HCT116 (cell line): ENCODE results near the gene TBP. TPM values are rescaled to one million over a fixed set of nuclear protein-coding genes. Genes with fewer than 3 reads are reported as not detected.

Source experiments
- ATAC-seq: fragments of 200-7000 bp; cut with Tn5 transposase; 2 replicates; pipeline ENCODE4 v1.9.1; 2020; ENCODE audit warnings: mild to moderate bottlenecking, moderate library complexity
- BruUV-seq: library from RNA; stranded (reverse); fragments of 400-500 nt; replicated peaks from 2 replicates; lab custom pipeline; 2021; lab: Mats Ljungman, UMichigan
- CTCF ChIA-PET: fragments of 300-600 bp; sonication (Branson Sonifier 250); formaldehyde crosslinking; loops from one replicate; lab custom pipeline; 2021; ENCODE audit warnings: antibody characterized with exemption; lab: Charles Lee
- POLR2A ChIA-PET: fragments of 300-600, 350-600 bp; sonication (Branson Sonifier 250); formaldehyde crosslinking; loops from one replicate; lab custom pipeline; 2021; ENCODE audit warnings: antibody characterized with exemption; lab: Charles Lee
- RAD21 ChIA-PET, 2 experiments: fragments of 300-600 bp; sonication (Branson Sonifier 250); formaldehyde crosslinking; loops; one replicate each; lab custom pipeline; 2023; ENCODE audit warnings: low total read pairs in 2 of 2; ENCODE audit not compliant: uncharacterized antibody in 2 of 2, unreplicated experiment in 2 of 2, low non-redundant PET in 1 of 2; lab: Charles Lee
- DNase-seq: peaks from one replicate; pipeline ENCODE4 v3.0.0-alpha.2; 2010; ENCODE audit warnings: low read depth, low spot score
- H2AFZ ChIP-seq: fragments of 200-600 bp; shearing (Covaris generic), sonication (generic); 2 replicates; pipeline ENCODE4 v1.6.1; 2017; ENCODE audit warnings: low read depth, mixed run types, mixed read lengths, antibody characterized with exemption, low read length; ENCODE audit not compliant: poor library complexity, severe bottlenecking
- H3K27ac ChIP-seq: 2 replicates; pipeline ENCODE4 v1.5.1; 2012; ENCODE audit warnings: low read depth, low read length
- H3K27me3 ChIP-seq: fragments of 200-600 bp; sonication (generic); 2 replicates; pipeline ENCODE4 v1.6.1; 2016; ENCODE audit warnings: mixed run types, low read length, mixed read lengths; ENCODE audit not compliant: insufficient read depth
- H3K36me3 ChIP-seq, 2 experiments: fragments of 200-500 bp in 1 of 2; fragments of 200-600 bp in 1 of 2; sonication (Bioruptor generic) in 1 of 2; sonication (generic) in 1 of 2; 2 replicates each; pipeline versions ENCODE4 v1.5.1 to v1.6.1; 2014 to 2016; ENCODE audit warnings: low read length in 2 of 2, inconsistent platforms in 1 of 2, mixed read lengths in 1 of 2, mixed run types in 1 of 2; ENCODE audit not compliant: insufficient read depth in 2 of 2, control insufficient read depth in 1 of 2
- H3K4me1 ChIP-seq, 2 experiments: fragments of 200-600 bp in 1 of 2; sonication (generic) in 1 of 2; 2 replicates each; pipeline versions ENCODE4 v1.5.1 to v1.6.1; 2012 to 2017; ENCODE audit warnings: low read length in 2 of 2, inconsistent platforms in 1 of 2, mild to moderate bottlenecking in 1 of 2, mixed read lengths in 1 of 2, mixed run types in 1 of 2, moderate library complexity in 1 of 2; ENCODE audit not compliant: insufficient read depth in 2 of 2, control insufficient read depth in 1 of 2
- H3K4me2 ChIP-seq: fragments of 200-600 bp; sonication (generic); 2 replicates; pipeline ENCODE4 v1.6.1; 2017; ENCODE audit warnings: mixed run types, low read length, mixed read lengths
- H3K4me3 ChIP-seq, 2 experiments: fragments of 200-600 bp in 1 of 2; sonication (generic) in 1 of 2; replicated peaks in 1 of 2; 2 replicates each; pipeline ENCODE4 v1.5.1; 2011 to 2016; ENCODE audit warnings: low read length in 2 of 2, control low read depth in 1 of 2, low read depth in 1 of 2, mild to moderate bottlenecking in 1 of 2, mixed read lengths in 1 of 2, mixed run types in 1 of 2
- H3K79me2 ChIP-seq: fragments of 200-600 bp; sonication (generic); 2 replicates; pipeline ENCODE4 v1.6.1; 2017; ENCODE audit warnings: mild to moderate bottlenecking, mixed run types, low read length, moderate library complexity, mixed read lengths; ENCODE audit not compliant: insufficient read depth
- H3K9ac ChIP-seq: fragments of 200-600 bp; sonication (generic); 2 replicates; pipeline ENCODE4 v1.6.1; 2016; ENCODE audit warnings: low read length, mixed read lengths
- H3K9me2 ChIP-seq: fragments of 200-600 bp; sonication (generic), shearing (Covaris generic); 2 replicates; pipeline ENCODE4 v1.6.1; 2017; ENCODE audit warnings: mixed run types, mild to moderate bottlenecking, moderate library complexity; ENCODE audit not compliant: insufficient read depth
- H3K9me3 ChIP-seq, 2 experiments: fragments of 200-500 bp in 1 of 2; fragments of 200-600 bp in 1 of 2; sonication (Bioruptor generic) in 1 of 2; sonication (generic) in 1 of 2; 2 replicates each; pipeline ENCODE4 v1.6.1; 2014 to 2017; ENCODE audit warnings: low read length in 2 of 2, mixed read lengths in 2 of 2, inconsistent platforms in 1 of 2, low read depth in 1 of 2, mild to moderate bottlenecking in 1 of 2, mixed run types in 1 of 2, moderate library complexity in 1 of 2; ENCODE audit not compliant: control insufficient read depth in 1 of 2, insufficient read depth in 1 of 2
- H4K20me1 ChIP-seq: fragments of 200-600 bp; sonication (generic), shearing (Covaris generic); 2 replicates; pipeline ENCODE4 v1.6.1; 2017; ENCODE audit warnings: mixed run types, mild to moderate bottlenecking, moderate library complexity; ENCODE audit not compliant: insufficient read depth
- CBX3 ChIP-seq: IDR thresholded peaks from 2 replicates; pipeline ENCODE4 v1.6.1; 2012; ENCODE audit warnings: low read depth
- POLR2AphosphoS5 ChIP-seq: IDR thresholded peaks from 2 replicates; pipeline ENCODE4 v1.6.1; 2011; ENCODE audit warnings: mild to moderate bottlenecking, low read depth, low read length, moderate library complexity
- SRF ChIP-seq: IDR thresholded peaks from 2 replicates; pipeline ENCODE4 v1.6.1; 2012; ENCODE audit warnings: low read depth
- TCF7L2 ChIP-seq: IDR thresholded peaks from 2 replicates; pipeline ENCODE4 v1.7.0; 2011; ENCODE audit warnings: borderline replicate concordance, inconsistent platforms; ENCODE audit not compliant: insufficient read depth, insufficient read length; ENCODE audit errors: extremely low read depth
- ZFX ChIP-seq: fragments of 450-650 bp; IDR thresholded peaks from 2 replicates; pipeline ENCODE4 v1.6.1; 2017
- ZNF274 ChIP-seq: fragments of 200-500 bp; sonication (Bioruptor generic); IDR thresholded peaks from 2 replicates; pipeline ENCODE4 v1.6.1; 2014; ENCODE audit warnings: mild to moderate bottlenecking, low read depth, low read length, inconsistent platforms
- intact Hi-C: fragments of 100-400 bp; cut with micrococcal nuclease; formaldehyde crosslinking; loops from 2 replicates; pipeline ENCODE4 v1.10.0; 2022
- total RNA-seq: library from RNA; stranded (reverse); gene quantifications from one replicate; pipeline ENCODE4 v1.2.1, GENCODE V29; 2021; ENCODE audit not compliant: unreplicated experiment
- TF ChIP-seq, protein P1 (sequence below): IDR thresholded peaks from 2 replicates; pipeline ENCODE4 v1.6.1; 2012
- TF ChIP-seq, protein P2 (sequence below): IDR thresholded peaks from 2 replicates; pipeline ENCODE4 v1.6.1; 2012; ENCODE audit warnings: low read depth

The TBP gene
- total RNA-seq, 1 experiment from 2014 or later: 22.7 TPM

DNA sequence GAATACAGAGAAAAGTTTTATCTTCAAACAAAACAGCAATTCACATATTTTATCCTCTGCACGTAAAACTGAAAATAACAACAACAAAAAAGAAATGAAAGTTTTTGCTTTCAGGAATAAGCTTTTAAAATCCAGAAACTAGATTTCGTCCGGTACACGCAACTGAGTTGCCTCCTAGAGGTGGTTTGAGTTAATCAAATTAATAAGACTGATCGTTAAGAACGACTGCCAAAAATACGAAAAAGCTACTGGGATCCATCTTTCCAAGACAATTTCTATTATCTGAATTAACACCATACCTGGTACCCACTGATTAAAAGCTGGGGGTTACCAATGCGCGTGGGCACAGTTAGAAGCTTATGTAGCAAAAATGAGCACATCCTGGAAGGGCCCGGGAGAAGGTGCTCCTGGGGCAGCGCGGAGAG, 29.6 kb downstream of the TBP start:
- CTCF ChIA-PET: interaction anchor here (1.6 kb wide), 1 partner anchor 9 kb away, joined by 7 read pairs; no protein-coding TSS in a partner anchor
- no TSS peak for BruUV-seq

More for the DNA sequence above, 29.6 kb downstream of the TBP start:
- Histone ChIP-seq H3K36me3 (peaks cover 12 to 25% of the 10 kb centered on the region in 2 experiments; a peak in 3 of 4 replicates), H4K20me1 (no peaks in the 10 kb centered on the region), H3K9ac (peak overlapping the region; percentile 89), H3K79me2 (peaks cover 37% of the 10 kb centered on the region), H3K9me2 (no peaks in the 10 kb centered on the region), H3K4me1 (peaks cover 0 to 14% of the 10 kb centered on the region in 2 experiments; a peak in 1 of 4 replicates), H3K9me3 (no peaks in the 10 kb centered on the region), H3K4me2 (peak overlapping the region; percentile 95), H3K27me3 (no peaks in the 10 kb centered on the region), H3K4me3 (peak overlapping the region; percentile 81 to 97), H2AFZ (no peak overlapping the region), H3K27ac (peak overlapping the region; percentile 82)
- ATAC-seq: no peak
- RAD21 ChIA-PET: no interaction called here
- TF ChIP-seq ZNF274: no peak
- TF ChIP-seq SRF: no peak
- TF ChIP-seq, protein P1, sequence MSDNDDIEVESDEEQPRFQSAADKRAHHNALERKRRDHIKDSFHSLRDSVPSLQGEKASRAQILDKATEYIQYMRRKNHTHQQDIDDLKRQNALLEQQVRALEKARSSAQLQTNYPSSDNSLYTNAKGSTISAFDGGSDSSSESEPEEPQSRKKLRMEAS: no peak
- TF ChIP-seq ZFX: no peak
- no peak for TF ChIP-seq CBX3
- TF ChIP-seq POLR2AphosphoS5: no peak
- TF ChIP-seq, protein P2, sequence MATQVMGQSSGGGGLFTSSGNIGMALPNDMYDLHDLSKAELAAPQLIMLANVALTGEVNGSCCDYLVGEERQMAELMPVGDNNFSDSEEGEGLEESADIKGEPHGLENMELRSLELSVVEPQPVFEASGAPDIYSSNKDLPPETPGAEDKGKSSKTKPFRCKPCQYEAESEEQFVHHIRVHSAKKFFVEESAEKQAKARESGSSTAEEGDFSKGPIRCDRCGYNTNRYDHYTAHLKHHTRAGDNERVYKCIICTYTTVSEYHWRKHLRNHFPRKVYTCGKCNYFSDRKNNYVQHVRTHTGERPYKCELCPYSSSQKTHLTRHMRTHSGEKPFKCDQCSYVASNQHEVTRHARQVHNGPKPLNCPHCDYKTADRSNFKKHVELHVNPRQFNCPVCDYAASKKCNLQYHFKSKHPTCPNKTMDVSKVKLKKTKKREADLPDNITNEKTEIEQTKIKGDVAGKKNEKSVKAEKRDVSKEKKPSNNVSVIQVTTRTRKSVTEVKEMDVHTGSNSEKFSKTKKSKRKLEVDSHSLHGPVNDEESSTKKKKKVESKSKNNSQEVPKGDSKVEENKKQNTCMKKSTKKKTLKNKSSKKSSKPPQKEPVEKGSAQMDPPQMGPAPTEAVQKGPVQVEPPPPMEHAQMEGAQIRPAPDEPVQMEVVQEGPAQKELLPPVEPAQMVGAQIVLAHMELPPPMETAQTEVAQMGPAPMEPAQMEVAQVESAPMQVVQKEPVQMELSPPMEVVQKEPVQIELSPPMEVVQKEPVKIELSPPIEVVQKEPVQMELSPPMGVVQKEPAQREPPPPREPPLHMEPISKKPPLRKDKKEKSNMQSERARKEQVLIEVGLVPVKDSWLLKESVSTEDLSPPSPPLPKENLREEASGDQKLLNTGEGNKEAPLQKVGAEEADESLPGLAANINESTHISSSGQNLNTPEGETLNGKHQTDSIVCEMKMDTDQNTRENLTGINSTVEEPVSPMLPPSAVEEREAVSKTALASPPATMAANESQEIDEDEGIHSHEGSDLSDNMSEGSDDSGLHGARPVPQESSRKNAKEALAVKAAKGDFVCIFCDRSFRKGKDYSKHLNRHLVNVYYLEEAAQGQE: no peak
- no peak for TF ChIP-seq TCF7L2
- DNase-seq: no peak
- POLR2A ChIA-PET: interaction anchor here (1.1 to 1.4 kb wide), 2 partner anchors 9 to 30 kb away, joined by 3 to 5 read pairs; partner anchors contain the start of gene TBP
- intact Hi-C loops: no loop called here
